ENCODE measurements around the gene ARL5C.

Gene ARL5C

DNA sequence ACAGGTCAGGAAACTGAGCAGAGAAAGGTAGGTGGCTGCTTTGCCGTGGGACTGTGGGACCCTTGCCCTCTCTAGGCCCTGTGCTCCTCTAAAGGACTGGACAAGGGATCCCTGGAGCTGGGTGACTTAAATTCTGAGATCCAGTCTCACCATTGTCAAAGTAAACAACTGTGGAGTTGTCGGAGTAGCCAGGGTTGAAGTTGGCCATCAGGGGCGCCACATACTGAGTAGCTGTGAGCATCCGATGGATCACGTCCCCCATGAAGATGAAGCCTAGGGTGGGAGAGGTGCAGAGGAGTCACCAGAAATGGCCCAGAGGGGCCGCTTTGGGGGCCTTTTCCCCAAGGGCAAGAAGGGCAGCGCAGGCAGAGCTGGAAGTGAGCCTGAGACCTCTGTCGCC, 58.0 kb downstream of the ARL5C start:
- DNase-seq (ENCODE audit: low read depth): no peak

DNA sequence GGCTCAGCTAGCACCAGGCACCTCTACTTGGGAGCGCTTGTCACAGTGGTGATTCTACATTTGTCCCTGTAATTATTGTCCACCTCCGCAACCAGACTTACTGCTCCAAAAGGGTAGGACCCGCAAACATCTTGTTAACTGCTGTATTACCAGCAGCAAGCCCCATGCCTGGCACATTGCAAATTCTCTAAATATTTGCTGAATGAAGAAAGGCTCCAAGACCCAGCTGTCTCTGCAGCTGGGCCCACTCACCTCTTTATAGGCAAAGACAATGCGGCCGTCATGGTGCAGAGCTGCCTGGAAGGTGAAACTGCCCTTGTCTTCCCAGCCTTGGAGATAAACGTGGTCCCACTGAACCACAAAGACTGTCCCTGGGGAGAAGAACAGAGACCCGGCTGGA, 58.8 kb downstream of the ARL5C start:
- no peak for DNase-seq (ENCODE audit: low read depth)

All from activated T-helper 1 cell treated with Interleukin-2 at 50 U/mL for 16 hours (primary cell).